HG03571 (cell line): ENCODE measurements around the gene PALM.

ENCODE experiments used
- ATAC-seq: cut with Tn5 transposase; IDR thresholded peaks from one replicate; pipeline ENCODE4 v1.9.1; 2021; ENCODE audit not compliant: unreplicated experiment

PALM gene

DNA sequence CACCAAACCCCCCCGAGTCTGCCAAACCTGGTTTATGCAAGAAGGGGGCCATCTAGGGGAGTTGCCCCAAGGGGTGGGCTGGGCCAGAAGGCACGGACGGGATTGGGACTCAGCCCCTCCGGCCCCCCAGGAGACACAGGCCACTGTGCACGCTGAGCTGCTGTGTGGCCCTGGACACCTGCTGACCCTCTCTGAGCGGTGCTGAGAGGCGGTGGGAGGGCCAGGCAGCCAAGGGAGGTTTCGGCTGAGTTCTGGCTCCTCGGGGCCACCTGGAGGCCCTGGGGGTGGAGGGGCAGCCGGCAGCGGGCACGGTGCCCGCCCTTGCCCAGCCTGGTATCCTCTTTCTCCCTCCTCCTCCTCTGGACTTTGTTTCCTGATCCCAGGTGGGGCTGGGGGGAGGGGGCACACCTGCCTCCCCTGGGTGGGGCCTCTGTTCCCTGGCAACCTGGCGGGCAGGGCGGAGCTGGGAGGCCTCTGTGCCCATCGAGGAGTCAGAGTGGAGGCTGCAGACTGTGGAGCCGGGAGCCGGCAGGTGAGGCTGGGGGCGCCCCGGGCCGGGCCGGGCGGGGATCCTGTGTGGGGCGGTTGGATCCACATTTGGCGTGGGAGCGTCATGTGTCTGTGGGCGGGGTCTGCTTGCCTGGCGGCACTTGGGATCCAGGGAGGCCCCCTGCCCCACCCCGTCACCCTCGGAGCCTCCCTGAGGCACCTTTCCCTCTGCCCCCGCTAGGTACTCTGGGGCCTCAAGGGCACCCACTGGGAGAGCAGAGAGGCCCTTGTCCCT, 42.1 kb downstream of the PALM start, which contains the start of gene MISP:
TSS of gene MISP (plus strand) at position 473 of the 784 bp plus-strand sequence. CDS start 5,835 bp downstream, outside the sequence.
- no peak for ATAC-seq

- no peak for ATAC-seq
Measured at GRCh38 chr19:751501-752341, 43.0 kb downstream of the PALM start.

DNA sequence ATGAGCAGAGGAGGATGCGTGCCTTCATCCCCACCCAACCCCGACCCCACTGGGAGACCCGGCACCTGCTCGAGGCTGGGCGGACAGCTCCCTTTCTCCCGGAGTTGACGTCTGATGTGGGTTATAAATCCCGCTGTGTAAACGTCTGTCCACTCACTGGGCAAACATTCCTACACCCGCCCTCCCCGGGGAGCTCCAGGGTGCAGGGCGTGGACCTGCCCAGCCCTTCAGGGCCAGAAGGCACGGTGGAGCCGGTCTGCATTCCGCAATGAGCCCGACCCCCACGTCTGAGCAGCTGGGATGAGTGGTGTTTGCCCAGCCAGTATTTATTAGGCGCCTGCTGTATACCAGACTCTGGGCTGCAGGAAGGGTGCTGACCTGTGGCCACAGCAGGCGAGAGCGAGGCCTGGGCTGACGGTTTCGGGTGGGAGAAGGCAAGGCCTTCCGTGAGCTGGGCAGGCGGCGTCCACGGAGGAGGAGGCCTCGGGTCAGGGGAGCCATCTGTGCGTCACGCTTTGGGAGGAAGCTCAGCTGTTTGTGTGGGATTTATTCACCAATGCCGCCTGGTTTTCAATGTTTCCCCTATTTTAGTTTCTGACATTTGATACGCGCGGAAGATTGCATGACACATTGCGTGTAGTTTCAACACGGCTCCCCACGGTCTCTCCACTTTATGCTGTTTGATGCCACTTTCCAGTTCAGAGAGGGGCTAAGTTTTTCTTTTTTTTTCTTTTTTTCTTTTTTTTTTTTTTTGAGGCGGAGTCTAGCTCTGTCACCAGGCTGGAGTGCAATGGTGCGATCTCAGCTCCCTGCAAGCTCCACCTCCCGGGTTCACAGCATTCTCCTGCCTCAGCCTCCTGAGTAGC, 44.1 kb downstream of the PALM start:
- no peak for ATAC-seq

GRCh38 chr19:754530-754929, 45.8 kb downstream of the PALM start:
- no peak for ATAC-seq

DNA sequence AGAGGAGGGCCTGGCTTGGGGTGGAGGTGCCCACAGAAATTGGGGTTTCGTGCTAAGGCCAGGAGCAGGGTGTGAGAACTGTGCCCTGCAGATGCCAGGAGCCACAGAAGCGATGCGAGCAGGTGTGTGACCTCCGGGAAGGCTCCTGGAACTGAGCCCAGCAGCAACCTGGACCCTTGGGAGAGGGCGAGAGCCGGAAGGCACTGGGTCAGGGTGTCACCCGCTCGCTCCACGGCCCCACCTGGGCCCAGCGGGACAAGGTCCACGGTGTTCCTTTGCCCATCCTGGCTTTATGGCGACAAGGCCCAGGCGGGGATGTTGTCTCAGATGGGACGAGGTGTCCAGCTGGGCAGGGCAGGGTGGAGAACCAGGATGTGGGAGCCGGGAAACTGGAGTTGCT, 46.3 kb downstream of the PALM start:
- ATAC-seq = no peak

DNA sequence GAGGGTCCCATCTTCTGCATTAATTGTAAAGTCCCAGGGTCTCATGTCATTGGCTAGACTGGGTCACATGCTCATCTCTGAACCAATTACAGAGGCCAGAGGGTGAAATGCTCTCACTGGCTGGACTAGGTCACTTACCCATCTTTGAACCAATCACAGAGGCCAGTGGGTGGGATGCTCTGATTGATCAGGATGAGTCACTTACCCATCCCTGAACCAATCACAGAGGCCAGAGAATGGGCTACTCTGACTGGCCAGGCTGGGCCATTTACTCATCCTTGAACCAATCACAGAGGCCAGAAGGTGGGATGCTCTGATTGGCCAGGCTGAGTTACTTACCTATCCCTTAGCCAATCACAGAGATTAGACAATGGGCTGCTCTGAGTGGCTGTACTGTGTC, 47.5 kb downstream of the PALM start:
- no peak for ATAC-seq

- no peak for ATAC-seq
Measured at GRCh38 chr19:756821-757688, 48.3 kb downstream of the PALM start.

GRCh38 chr19:757811-758668, 49.3 kb downstream of the PALM start:
- ATAC-seq = no peak

- ATAC-seq = no peak
Measured at GRCh38 chr19:763181-763580, 54.4 kb downstream of the PALM start.

GRCh38 chr19:763869-764268, 55.1 kb downstream of the PALM start:
- ATAC-seq = no peak

DNA sequence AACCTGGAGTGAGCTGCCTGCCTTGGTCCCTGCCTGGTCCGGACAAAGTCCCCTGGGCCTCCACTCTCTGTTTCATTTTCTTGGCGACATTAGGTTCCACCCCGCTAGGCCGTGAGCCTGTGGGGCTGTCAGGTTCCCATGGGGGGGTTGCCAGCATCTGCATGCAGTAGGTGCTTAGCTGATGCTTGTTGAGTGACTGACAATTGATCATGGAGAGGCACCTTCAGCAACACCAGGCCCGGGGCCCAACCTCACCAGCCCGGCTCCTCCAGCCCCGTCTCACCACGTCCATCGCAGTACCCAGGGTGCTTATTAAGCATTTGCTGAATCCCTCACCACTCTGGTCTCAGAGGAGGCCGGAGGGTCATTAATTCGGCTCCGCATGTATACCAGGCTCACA, 55.6 kb downstream of the PALM start:
- ATAC-seq = no peak

- no peak for ATAC-seq
Measured at GRCh38 chr19:765179-765738, 56.5 kb downstream of the PALM start.

DNA sequence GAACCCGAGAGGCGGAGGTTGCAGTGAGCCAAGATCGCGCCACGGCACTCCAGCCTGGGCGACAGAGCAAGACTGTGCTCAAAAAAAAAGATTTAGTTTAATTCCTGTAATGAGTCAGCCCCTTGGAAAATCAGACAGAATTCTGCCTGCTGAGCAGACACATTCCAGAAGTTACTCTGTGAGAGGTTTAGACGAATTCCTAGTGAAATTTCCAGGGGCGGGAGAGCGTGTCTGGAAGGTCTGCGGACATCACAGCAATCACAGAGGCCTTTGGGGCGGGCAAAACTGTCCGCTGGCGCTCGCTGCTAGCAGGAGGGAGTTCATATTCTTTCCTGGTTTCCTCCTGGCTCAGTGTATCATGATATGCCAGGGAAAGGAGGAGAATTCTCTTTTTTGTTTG, 59.7 kb downstream of the PALM start:
- no peak for ATAC-seq

DNA sequence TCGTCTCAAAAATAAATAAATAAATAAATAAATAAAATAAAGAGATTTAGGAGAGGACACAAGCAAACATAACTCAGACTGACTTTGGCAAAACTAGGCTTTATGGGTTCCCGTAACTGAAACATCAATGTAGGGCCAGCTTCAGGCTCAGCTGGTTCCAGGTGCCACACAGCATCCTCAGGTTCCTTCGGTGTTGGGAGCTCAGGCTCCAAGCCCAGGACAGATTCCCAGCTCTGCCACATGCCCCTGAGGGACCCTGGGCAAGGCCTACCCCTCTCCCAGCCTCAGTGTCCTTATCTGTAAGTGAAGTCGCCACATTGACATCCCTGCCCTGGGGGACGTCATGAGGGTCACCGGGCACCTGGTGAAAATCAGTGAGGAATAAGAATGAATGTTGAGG, 60.9 kb downstream of the PALM start:
- ATAC-seq = no peak

- ATAC-seq = no peak
Measured at GRCh38 chr19:771332-771785, 62.6 kb downstream of the PALM start.

DNA sequence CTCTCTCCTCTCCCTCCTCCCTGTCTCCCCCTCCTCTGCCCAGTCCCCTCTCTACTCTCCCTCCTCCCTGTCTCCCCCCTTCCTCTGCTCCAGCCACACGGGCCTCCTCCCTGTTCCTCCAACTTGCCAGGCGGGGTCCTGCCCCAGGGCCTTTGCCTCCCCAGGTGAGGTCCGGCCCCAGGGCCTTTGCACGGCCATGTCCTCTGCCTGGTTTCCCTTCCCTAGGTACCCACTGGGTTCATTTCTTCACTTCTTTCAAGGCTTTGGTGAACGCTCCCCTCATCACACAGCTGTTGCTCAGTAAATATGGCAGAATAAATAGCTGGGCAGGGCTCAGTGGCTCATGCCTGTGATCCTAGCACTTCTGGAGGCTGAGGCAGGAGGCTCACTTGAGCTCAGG, 63.3 kb downstream of the PALM start:
- ATAC-seq = no peak

GRCh38 chr19:772730-773436, 64.1 kb downstream of the PALM start:
- no peak for ATAC-seq

GRCh38 chr19:776549-776948, 67.8 kb downstream of the PALM start:
- ATAC-seq = no peak
